ENCODE measurements around the gene THBS2. TPM values are rescaled to one million over a fixed set of nuclear protein-coding genes. Genes with fewer than 3 reads are reported as not detected.
"Not testable (repeated sequence)": the region's sequence is repeated elsewhere in the genome, so short reads cannot be mapped to it uniquely, and the experiment has no call there.

Gene THBS2
- total RNA-seq, 2 donors from 2014 or later = not detected

GRCh38 chr6:169188051-169188470, 65.6 kb downstream of the THBS2 start:
- DNase-seq (peak; percentile 8), ATAC-seq (replicated peaks in 1 of 2) (peak; percentile 64 to 77)
- Mint-ChIP-seq H3K4me1 (ENCODE audit: low read depth) (peaks cover 8% of the 10 kb centered on the region), H3K9me3 (no peaks in the 10 kb centered on the region), H3K4me3 (peak overlapping the region in 1 of 2 donors; percentile 37), H3K27me3 (ENCODE audit: low read depth) (peaks cover 4% of the 10 kb centered on the region), H3K36me3 (ENCODE audit: insufficient read depth in 2 of 2) (no peaks in the 10 kb centered on the region), H3K27ac (no peak overlapping the region)

DNA sequence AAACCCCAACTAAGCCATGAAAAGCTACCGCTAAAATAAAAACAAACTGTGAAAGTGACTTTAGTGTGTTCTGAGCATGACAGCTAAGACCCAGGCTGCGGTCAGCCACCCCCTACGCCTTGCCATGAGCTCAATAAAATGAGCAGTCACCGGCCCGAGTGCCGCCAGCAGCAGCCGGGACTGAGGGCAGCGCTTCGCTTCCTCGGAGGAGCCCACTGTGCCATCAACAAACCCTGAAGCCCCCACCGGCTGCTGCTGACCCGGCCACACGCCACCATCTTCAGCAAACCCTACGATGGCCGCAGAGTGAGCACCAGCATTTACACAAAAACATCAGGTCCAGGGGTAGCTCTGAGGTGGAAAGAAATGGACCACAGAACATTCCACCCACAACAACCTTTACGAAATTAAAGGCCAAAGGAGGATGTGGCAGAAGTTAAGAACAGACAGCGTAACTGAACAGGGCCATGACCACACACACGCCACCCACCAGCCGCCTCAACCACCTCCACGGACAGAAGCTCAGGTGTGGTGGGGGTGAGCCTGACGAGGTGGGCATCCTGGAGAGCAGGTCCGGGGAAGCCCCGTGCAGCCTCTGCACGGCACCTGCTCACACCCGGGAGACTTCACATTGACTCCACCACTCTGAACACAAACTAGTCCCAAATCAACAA, 67.0 kb downstream of the THBS2 start:
- Mint-ChIP-seq H3K4me3 (no peak overlapping the region), H3K27me3 (ENCODE audit: low read depth) (no peaks in the 10 kb centered on the region), H3K9me3 (no peaks in the 10 kb centered on the region), H3K4me1 (ENCODE audit: low read depth) (peaks cover 8% of the 10 kb centered on the region), H3K27ac (no peak overlapping the region), H3K36me3 (ENCODE audit: insufficient read depth in 2 of 2) (no peaks in the 10 kb centered on the region)
- ATAC-seq (replicated peaks in 1 of 2) (no peak), DNase-seq (no peak)

DNA sequence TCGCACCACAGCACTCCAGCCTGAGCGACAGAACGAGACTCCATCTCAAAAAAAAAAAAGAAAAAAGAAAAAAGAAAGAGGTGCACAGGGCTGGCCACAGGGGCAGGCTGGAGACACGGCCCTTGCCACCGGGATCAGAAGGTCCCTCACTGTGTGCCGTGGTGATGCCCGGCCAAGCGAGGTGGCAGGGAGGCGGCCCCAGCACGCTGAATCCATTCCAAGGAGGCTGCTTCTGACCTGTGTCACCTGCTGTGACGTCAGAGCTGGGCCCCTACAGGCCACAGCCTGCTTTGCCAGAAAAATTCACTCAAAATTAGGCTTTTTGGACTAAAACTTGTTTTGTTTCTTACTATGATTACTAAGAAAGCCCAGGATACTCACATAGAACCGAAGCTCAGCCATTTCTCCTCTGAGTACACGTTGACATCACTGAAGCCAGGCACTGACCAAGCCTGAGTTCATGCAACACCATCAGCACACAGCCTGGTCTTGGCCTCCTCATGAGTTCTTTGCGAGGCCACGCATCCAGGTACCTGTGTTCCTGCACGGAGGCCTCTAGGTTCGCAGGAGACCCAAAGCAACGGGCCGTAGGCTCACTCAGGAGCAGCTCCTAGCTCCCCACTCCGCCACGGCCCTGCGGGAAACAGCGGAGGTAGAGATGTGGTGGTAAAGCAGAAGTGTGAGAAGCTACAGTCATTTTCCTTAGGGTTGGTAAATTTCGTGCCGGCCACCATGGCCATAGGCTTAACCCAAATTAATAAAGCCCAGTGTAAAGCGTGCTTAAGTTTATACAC, 67.8 kb downstream of the THBS2 start:
- ATAC-seq (replicated peaks in 1 of 2) (no peak), DNase-seq (no peak)
- H3K9me3 Mint-ChIP-seq = no peaks in the 10 kb centered on the region
- H3K36me3 Mint-ChIP-seq (ENCODE audit: insufficient read depth in 2 of 2) = no peaks in the 10 kb centered on the region
- no peaks in the 10 kb centered on the region for H3K27me3 Mint-ChIP-seq (ENCODE audit: low read depth)
- H3K27ac Mint-ChIP-seq = no peak overlapping the region
- peaks cover 8% of the 10 kb centered on the region for H3K4me1 Mint-ChIP-seq (ENCODE audit: low read depth)
- no peak overlapping the region for H3K4me3 Mint-ChIP-seq

DNA sequence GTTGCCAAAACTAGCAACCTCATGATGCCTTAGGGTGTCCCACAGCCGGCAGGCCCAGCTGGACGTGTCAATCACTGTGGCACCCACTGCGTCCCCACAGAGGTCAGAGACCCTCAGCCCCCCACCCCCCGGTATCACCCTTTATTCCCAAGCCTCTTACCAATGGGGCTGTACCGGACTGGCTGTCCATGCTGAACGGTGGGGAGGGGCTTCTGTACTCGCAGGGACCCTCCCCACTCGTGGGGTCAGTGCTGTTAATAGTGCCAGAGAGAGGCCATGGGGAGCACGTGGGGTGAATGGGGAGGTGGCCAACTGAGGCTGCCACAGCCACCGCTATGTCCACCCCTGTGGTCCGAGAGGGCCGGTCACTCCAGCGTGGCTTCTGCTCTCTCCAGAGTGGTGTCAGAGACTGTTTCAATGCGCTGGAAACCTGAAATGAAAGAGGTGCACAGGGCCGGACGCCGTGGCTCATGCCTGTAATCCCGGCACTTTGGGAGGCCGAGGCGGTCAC, 68.6 kb downstream of the THBS2 start:
- Mint-ChIP-seq H3K4me3 (no peak overlapping the region), H3K4me1 (ENCODE audit: low read depth) (peaks cover 8% of the 10 kb centered on the region), H3K27ac (no peak overlapping the region), H3K36me3 (ENCODE audit: insufficient read depth in 2 of 2) (no peaks in the 10 kb centered on the region), H3K9me3 (no peaks in the 10 kb centered on the region), H3K27me3 (ENCODE audit: low read depth) (no peaks in the 10 kb centered on the region)
- ATAC-seq (replicated peaks in 1 of 2) (no peak), DNase-seq (no peak)

GRCh38 chr6:169184419-169184818, 69.2 kb downstream of the THBS2 start:
- Mint-ChIP-seq H3K4me1 (ENCODE audit: low read depth) (peaks cover 8% of the 10 kb centered on the region), H3K27me3 (ENCODE audit: low read depth) (no peaks in the 10 kb centered on the region), H3K4me3 (no peak overlapping the region), H3K9me3 (no peaks in the 10 kb centered on the region), H3K36me3 (ENCODE audit: insufficient read depth in 2 of 2) (no peaks in the 10 kb centered on the region), H3K27ac (no peak overlapping the region)
- DNase-seq (no peak), ATAC-seq (replicated peaks in 1 of 2) (no peak)

- Mint-ChIP-seq H3K4me1 (ENCODE audit: low read depth) (peaks cover 4% of the 10 kb centered on the region), H3K27me3 (ENCODE audit: low read depth) (peaks cover 7% of the 10 kb centered on the region), H3K36me3 (ENCODE audit: insufficient read depth in 2 of 2) (no peaks in the 10 kb centered on the region), H3K4me3 (no peak overlapping the region), H3K9me3 (no peaks in the 10 kb centered on the region), H3K27ac (no peak overlapping the region)
- DNase-seq (no peak), ATAC-seq (replicated peaks in 1 of 2) (no peak)
Observed at GRCh38 chr6:169183233-169183632, 70.4 kb downstream of the THBS2 start.

DNA sequence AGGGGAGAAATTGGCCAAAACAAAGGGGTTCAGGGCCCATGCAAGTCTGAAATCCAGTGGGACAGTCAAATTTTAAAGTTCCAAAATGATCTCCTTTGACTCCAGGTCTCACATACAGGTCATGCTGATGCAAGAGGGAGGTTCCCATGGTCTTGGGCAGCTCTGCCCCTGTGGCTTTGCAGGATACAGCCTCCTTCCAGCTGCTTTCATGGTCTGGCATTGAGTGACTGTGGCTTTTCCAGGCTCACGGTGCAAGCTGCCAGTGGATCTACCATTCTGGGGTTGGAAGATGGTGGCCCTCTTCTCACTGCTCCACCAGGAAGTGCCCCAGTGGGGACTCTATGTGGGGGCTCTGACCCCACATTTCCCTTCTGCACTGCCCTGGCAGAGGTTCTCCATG, 73.8 kb downstream of the THBS2 start:
- not testable (repeated sequence) for H3K27ac Mint-ChIP-seq; H3K36me3 Mint-ChIP-seq (ENCODE audit: insufficient read depth in 2 of 2); ATAC-seq (replicated peaks in 1 of 2); H3K9me3 Mint-ChIP-seq; H3K4me1 Mint-ChIP-seq (ENCODE audit: low read depth); DNase-seq; H3K4me3 Mint-ChIP-seq
- peaks cover 21% of the 10 kb centered on the region for H3K27me3 Mint-ChIP-seq (ENCODE audit: low read depth)

DNA sequence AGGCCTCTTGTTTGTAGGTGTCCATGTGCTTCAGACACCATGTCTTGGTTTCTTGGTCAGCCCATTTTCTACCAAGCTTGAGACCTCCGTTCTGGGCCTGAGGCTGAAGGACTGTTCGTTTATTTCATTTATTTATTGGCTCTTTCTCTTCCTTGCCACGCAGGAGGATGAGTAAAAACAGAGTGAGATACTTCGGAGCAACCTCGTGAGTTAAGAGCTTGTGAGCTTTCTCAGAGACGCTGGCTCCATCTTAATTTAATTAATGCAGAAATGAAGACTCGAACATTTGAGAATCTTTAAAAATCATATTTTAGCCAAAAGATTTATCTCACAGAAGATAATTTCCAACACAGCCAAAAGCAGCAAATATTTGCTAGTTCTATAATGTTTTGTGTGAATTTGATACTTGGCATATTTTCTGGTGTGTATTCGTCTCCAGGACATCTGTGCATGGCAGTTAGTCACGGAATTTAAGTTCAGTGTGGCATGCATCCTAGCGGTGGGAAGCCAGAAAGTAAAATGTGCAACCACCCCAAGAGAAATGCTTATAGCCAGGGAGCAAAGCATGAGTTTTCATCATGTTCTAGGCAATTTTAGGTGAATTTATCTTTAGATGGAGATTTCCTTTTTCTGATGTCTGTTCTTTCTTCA, 76.0 kb downstream of the THBS2 start:
- Mint-ChIP-seq H3K4me1 (ENCODE audit: low read depth) (no peaks in the 10 kb centered on the region), H3K27me3 (ENCODE audit: low read depth) (peaks cover 21% of the 10 kb centered on the region), H3K36me3 (ENCODE audit: insufficient read depth in 2 of 2) (no peaks in the 10 kb centered on the region), H3K9me3 (no peaks in the 10 kb centered on the region), H3K4me3 (no peak overlapping the region), H3K27ac (no peak overlapping the region)
- no peak for ATAC-seq (replicated peaks in 1 of 2)
- DNase-seq = no peak

GRCh38 chr6:169176361-169176991, 77.2 kb downstream of the THBS2 start:
- no peak overlapping the region for H3K4me3 Mint-ChIP-seq
- no peak for ATAC-seq (replicated peaks in 1 of 2)

DNA sequence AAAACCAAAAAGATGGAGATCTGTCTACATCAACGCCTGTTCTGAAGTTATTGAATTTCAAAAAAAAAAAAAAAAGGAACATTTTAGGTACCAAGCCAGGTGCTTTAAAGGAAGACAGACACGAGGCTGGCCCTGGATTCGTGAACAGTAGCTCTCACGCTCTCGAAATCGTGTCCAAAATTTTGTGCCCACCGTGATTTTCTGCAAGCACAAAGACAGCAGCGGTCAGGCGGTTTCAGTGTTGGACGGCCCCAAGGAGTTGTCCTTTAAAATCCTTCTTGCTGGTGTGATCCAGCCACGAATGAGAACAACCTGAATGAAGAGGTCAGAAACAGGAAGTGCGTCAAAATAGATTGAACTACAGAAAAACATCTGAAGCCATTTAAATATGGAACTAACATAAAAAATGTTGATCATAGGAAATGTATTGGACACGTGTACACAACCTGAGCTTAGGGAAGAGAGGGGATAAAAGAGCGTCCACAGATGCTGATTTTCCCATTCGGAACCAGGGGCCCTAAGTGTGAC, 78.2 kb downstream of the THBS2 start:
- no peak for ATAC-seq (replicated peaks in 1 of 2)
- Mint-ChIP-seq H3K9me3 (no peaks in the 10 kb centered on the region), H3K27ac (no peak overlapping the region), H3K4me1 (ENCODE audit: low read depth) (no peaks in the 10 kb centered on the region), H3K36me3 (ENCODE audit: insufficient read depth in 2 of 2) (no peaks in the 10 kb centered on the region), H3K4me3 (no peak overlapping the region), H3K27me3 (ENCODE audit: low read depth) (peaks cover 21% of the 10 kb centered on the region)
- DNase-seq = no peak

More at GRCh38 chr6:169176361-169176991, 77.2 kb downstream of the THBS2 start:
- no peaks in the 10 kb centered on the region for H3K4me1 Mint-ChIP-seq (ENCODE audit: low read depth)
- no peaks in the 10 kb centered on the region for H3K36me3 Mint-ChIP-seq (ENCODE audit: insufficient read depth in 2 of 2)
- H3K27me3 Mint-ChIP-seq (ENCODE audit: low read depth) = peaks cover 21% of the 10 kb centered on the region
- no peaks in the 10 kb centered on the region for H3K9me3 Mint-ChIP-seq
- no peak for DNase-seq
- H3K27ac Mint-ChIP-seq = no peak overlapping the region

- Mint-ChIP-seq H3K27ac (no peak overlapping the region), H3K36me3 (ENCODE audit: insufficient read depth in 2 of 2) (no peaks in the 10 kb centered on the region), H3K9me3 (no peaks in the 10 kb centered on the region), H3K4me1 (ENCODE audit: low read depth) (no peaks in the 10 kb centered on the region), H3K27me3 (ENCODE audit: low read depth) (peaks cover 21% of the 10 kb centered on the region), H3K4me3 (no peak overlapping the region)
- ATAC-seq (replicated peaks in 1 of 2) = no peak
- no peak for DNase-seq
Observed at GRCh38 chr6:169174516-169175359, 78.9 kb downstream of the THBS2 start.
